ENCODE measurements around the gene WBP4.
"Not testable (repeated sequence)": the region's sequence is repeated elsewhere in the genome, so short reads cannot be mapped to it uniquely, and the experiment has no call there.

Gene WBP4

GRCh38 chr13:41079725-41080124 lies 18.4 kb downstream of the WBP4 start:
- no CpG with 5 or more reads among the region's 4 CpGs for WGBS (ENCODE audit: insufficient coverage, insufficient read length)
- Histone ChIP-seq H3K9me3 (ENCODE audit: control insufficient read depth, insufficient read depth, low read length) (no peaks in the 10 kb centered on the region), H3K27ac (ENCODE audit: low read length) (no peak overlapping the region), H3K36me3 (ENCODE audit: control insufficient read depth, insufficient read depth, low read length) (peaks cover 12% of the 10 kb centered on the region; the same call in 1 of the 2 replicates), H3K4me3 (ENCODE audit: low read length) (no peak overlapping the region), H3K4me1 (ENCODE audit: control insufficient read depth, insufficient read depth, low read length) (no peaks in the 10 kb centered on the region), H3K27me3 (ENCODE audit: control insufficient read depth, insufficient read depth, low read length) (no peaks in the 10 kb centered on the region)
- no peak for DNase-seq (ENCODE audit: low read depth, low spot score)

- Histone ChIP-seq H3K4me3 (ENCODE audit: low read length) (no peak overlapping the region), H3K36me3 (ENCODE audit: control insufficient read depth, insufficient read depth, low read length) (peaks cover 5% of the 10 kb centered on the region; the same call in 1 of the 2 replicates), H3K9me3 (ENCODE audit: control insufficient read depth, insufficient read depth, low read length) (no peaks in the 10 kb centered on the region), H3K27me3 (ENCODE audit: control insufficient read depth, insufficient read depth, low read length) (no peaks in the 10 kb centered on the region), H3K27ac (ENCODE audit: low read length) (no peak overlapping the region), H3K4me1 (ENCODE audit: control insufficient read depth, insufficient read depth, low read length) (no peaks in the 10 kb centered on the region)
- WGBS (ENCODE audit: insufficient coverage, insufficient read length): no CpG with 5 or more reads among the region's 2 CpGs
- DNase-seq (ENCODE audit: low read depth, low spot score): no peak
Observed at GRCh38 chr13:41085961-41086585, 24.8 kb downstream of the WBP4 start.

- not testable (repeated sequence) for H3K36me3 ChIP-seq (ENCODE audit: control insufficient read depth, insufficient read depth, low read length); H3K4me3 ChIP-seq (ENCODE audit: low read length); H3K27me3 ChIP-seq (ENCODE audit: control insufficient read depth, insufficient read depth, low read length); H3K27ac ChIP-seq (ENCODE audit: low read length); H3K9me3 ChIP-seq (ENCODE audit: control insufficient read depth, insufficient read depth, low read length); DNase-seq (ENCODE audit: low read depth, low spot score); H3K4me1 ChIP-seq (ENCODE audit: control insufficient read depth, insufficient read depth, low read length)
- no CpG with 5 or more reads among the region's 2 CpGs for WGBS (ENCODE audit: insufficient coverage, insufficient read length)
Observed at GRCh38 chr13:41095681-41096080, 34.4 kb downstream of the WBP4 start.

GRCh38 chr13:41098761-41099160 lies 37.5 kb downstream of the WBP4 start:
- H3K36me3 ChIP-seq (ENCODE audit: control insufficient read depth, insufficient read depth, low read length): no peaks in the 10 kb centered on the region
- no peaks in the 10 kb centered on the region for H3K27me3 ChIP-seq (ENCODE audit: control insufficient read depth, insufficient read depth, low read length)
- H3K4me1 ChIP-seq (ENCODE audit: control insufficient read depth, insufficient read depth, low read length): no peaks in the 10 kb centered on the region
- DNase-seq (ENCODE audit: low read depth, low spot score): no peak
- no peaks in the 10 kb centered on the region for H3K9me3 ChIP-seq (ENCODE audit: control insufficient read depth, insufficient read depth, low read length)
- no peak overlapping the region for H3K4me3 ChIP-seq (ENCODE audit: low read length)
- no CpG with 5 or more reads among the region's 1 CpG for WGBS (ENCODE audit: insufficient coverage, insufficient read length)
- H3K27ac ChIP-seq (ENCODE audit: low read length): no peak overlapping the region

- Histone ChIP-seq H3K36me3 (ENCODE audit: control insufficient read depth, insufficient read depth, low read length) (no peaks in the 10 kb centered on the region), H3K4me3 (ENCODE audit: low read length) (no peak overlapping the region), H3K27me3 (ENCODE audit: control insufficient read depth, insufficient read depth, low read length) (no peaks in the 10 kb centered on the region), H3K27ac (ENCODE audit: low read length) (no peak overlapping the region), H3K4me1 (ENCODE audit: control insufficient read depth, insufficient read depth, low read length) (no peaks in the 10 kb centered on the region), H3K9me3 (ENCODE audit: control insufficient read depth, insufficient read depth, low read length) (no peaks in the 10 kb centered on the region)
- DNase-seq (ENCODE audit: low read depth, low spot score): no peak
Observed at GRCh38 chr13:41099986-41100385, 38.7 kb downstream of the WBP4 start.

GRCh38 chr13:41107104-41107571 lies 45.8 kb downstream of the WBP4 start:
- no CpG with 5 or more reads among the region's 15 CpGs for whole genome bisulfite sequencing (ENCODE audit: insufficient coverage, insufficient read length)
- Histone ChIP-seq H3K4me3 (ENCODE audit: low read length) (no peak overlapping the region), H3K36me3 (ENCODE audit: control insufficient read depth, insufficient read depth, low read length) (no peaks in the 10 kb centered on the region), H3K4me1 (ENCODE audit: control insufficient read depth, insufficient read depth, low read length) (0 out of 2 replicates have a peak, but pooled peaks cover 2% of the 10 kb centered on the region), H3K9me3 (ENCODE audit: control insufficient read depth, insufficient read depth, low read length) (no peaks in the 10 kb centered on the region), H3K27me3 (ENCODE audit: control insufficient read depth, insufficient read depth, low read length) (no peaks in the 10 kb centered on the region), H3K27ac (ENCODE audit: low read length) (no peak overlapping the region)
- DNase-seq (ENCODE audit: low read depth, low spot score): no peak

- no peak overlapping the region for H3K27ac ChIP-seq (ENCODE audit: low read length)
Observed at GRCh38 chr13:41107584-41108014, 46.3 kb downstream of the WBP4 start.

GRCh38 chr13:41111454-41111853 lies 50.1 kb downstream of the WBP4 start:
- no peak for DNase-seq (ENCODE audit: low read depth, low spot score)
- Histone ChIP-seq H3K4me1 (ENCODE audit: control insufficient read depth, insufficient read depth, low read length) (0 out of 2 replicates have a peak, but pooled peaks cover 2% of the 10 kb centered on the region), H3K4me3 (ENCODE audit: low read length) (no peak overlapping the region), H3K27me3 (ENCODE audit: control insufficient read depth, insufficient read depth, low read length) (no peaks in the 10 kb centered on the region), H3K36me3 (ENCODE audit: control insufficient read depth, insufficient read depth, low read length) (no peaks in the 10 kb centered on the region), H3K9me3 (ENCODE audit: control insufficient read depth, insufficient read depth, low read length) (no peaks in the 10 kb centered on the region), H3K27ac (ENCODE audit: low read length) (no peak overlapping the region)
- WGBS (ENCODE audit: insufficient coverage, insufficient read length): no CpG with 5 or more reads among the region's 7 CpGs

More at GRCh38 chr13:41107584-41108014, 46.3 kb downstream of the WBP4 start:
- DNase-seq (ENCODE audit: low read depth, low spot score): no peak
- 0 out of 2 replicates have a peak, but pooled peaks cover 2% of the 10 kb centered on the region for H3K4me1 ChIP-seq (ENCODE audit: control insufficient read depth, insufficient read depth, low read length)
- no peak overlapping the region for H3K4me3 ChIP-seq (ENCODE audit: low read length)
- no peaks in the 10 kb centered on the region for H3K9me3 ChIP-seq (ENCODE audit: control insufficient read depth, insufficient read depth, low read length)
- WGBS (ENCODE audit: insufficient coverage, insufficient read length): no CpG with 5 or more reads among the region's 7 CpGs
- no peaks in the 10 kb centered on the region for H3K36me3 ChIP-seq (ENCODE audit: control insufficient read depth, insufficient read depth, low read length)
- no peaks in the 10 kb centered on the region for H3K27me3 ChIP-seq (ENCODE audit: control insufficient read depth, insufficient read depth, low read length)

- no peak for DNase-seq (ENCODE audit: low read depth, low spot score)
- Histone ChIP-seq H3K9me3 (ENCODE audit: control insufficient read depth, insufficient read depth, low read length) (no peaks in the 10 kb centered on the region), H3K36me3 (ENCODE audit: control insufficient read depth, insufficient read depth, low read length) (no peaks in the 10 kb centered on the region), H3K4me3 (ENCODE audit: low read length) (no peak overlapping the region), H3K4me1 (ENCODE audit: control insufficient read depth, insufficient read depth, low read length) (no peaks in the 10 kb centered on the region), H3K27me3 (ENCODE audit: control insufficient read depth, insufficient read depth, low read length) (no peaks in the 10 kb centered on the region), H3K27ac (ENCODE audit: low read length) (no peak overlapping the region)
- no CpG with 5 or more reads among the region's 4 CpGs for WGBS (ENCODE audit: insufficient coverage, insufficient read length)
Observed at GRCh38 chr13:41117869-41118268, 56.6 kb downstream of the WBP4 start.

GRCh38 chr13:41122838-41123237 lies 61.5 kb downstream of the WBP4 start:
- DNase-seq (ENCODE audit: low read depth, low spot score): no peak
- H3K27me3 ChIP-seq (ENCODE audit: control insufficient read depth, insufficient read depth, low read length): no peaks in the 10 kb centered on the region
- H3K4me3 ChIP-seq (ENCODE audit: low read length): no peak overlapping the region
- no peak overlapping the region for H3K27ac ChIP-seq (ENCODE audit: low read length)
- no CpG with 5 or more reads among the region's 2 CpGs for WGBS (ENCODE audit: insufficient coverage, insufficient read length)
- no peaks in the 10 kb centered on the region for H3K4me1 ChIP-seq (ENCODE audit: control insufficient read depth, insufficient read depth, low read length)
- H3K9me3 ChIP-seq (ENCODE audit: control insufficient read depth, insufficient read depth, low read length): no peaks in the 10 kb centered on the region
- no peaks in the 10 kb centered on the region for H3K36me3 ChIP-seq (ENCODE audit: control insufficient read depth, insufficient read depth, low read length)

- Histone ChIP-seq H3K27me3 (ENCODE audit: control insufficient read depth, insufficient read depth, low read length) (no peaks in the 10 kb centered on the region), H3K27ac (ENCODE audit: low read length) (no peak overlapping the region), H3K9me3 (ENCODE audit: control insufficient read depth, insufficient read depth, low read length) (no peaks in the 10 kb centered on the region), H3K36me3 (ENCODE audit: control insufficient read depth, insufficient read depth, low read length) (no peaks in the 10 kb centered on the region; the same call in 1 of the 2 replicates), H3K4me1 (ENCODE audit: control insufficient read depth, insufficient read depth, low read length) (peaks cover 1% of the 10 kb centered on the region; the same call in 1 of the 2 replicates), H3K4me3 (ENCODE audit: low read length) (no peak overlapping the region)
- no CpG with 5 or more reads among the region's 3 CpGs for WGBS (ENCODE audit: insufficient coverage, insufficient read length)
- DNase-seq (ENCODE audit: low read depth, low spot score): no peak
Observed at GRCh38 chr13:41127701-41128100, 66.4 kb downstream of the WBP4 start.
